ENCODE results near the gene STYK1. TPM values are rescaled to one million over a fixed set of nuclear protein-coding genes. Genes with fewer than 3 reads are reported as not detected.

STYK1 gene
- total and polyA plus RNA-seq, 4 experiments from 2014 or later = not detected

- no peaks in the 10 kb centered on the region for H3K9me3 ChIP-seq (ENCODE audit: control insufficient read depth in 1 of 2, low read length in 2 of 2)
- H3K36me3 ChIP-seq (ENCODE audit: insufficient read depth, low read length) = no peaks in the 10 kb centered on the region
- no peak for DNase-seq
- peaks cover 3% of the 10 kb centered on the region for H3K27me3 ChIP-seq (ENCODE audit: insufficient read depth, low read length)
- Mint-ChIP-seq H3K27ac (no peak overlapping the region), H3K4me3 (no peak overlapping the region), H3K36me3 (no peaks in the 10 kb centered on the region), H3K9me3 (peaks cover 0 to 2% (median 0%) of the 10 kb centered on the region in 8 donors), H3K4me1 (no peaks in the 10 kb centered on the region), H3K27me3 (peaks cover 10 to 18% of the 10 kb centered on the region in 2 donors)
- no peaks in the 10 kb centered on the region for H3K4me1 ChIP-seq (ENCODE audit: insufficient read depth, low read length)
- intact Hi-C loops (cut with micrococcal nuclease) = no loop called here
- POLR2A ChIA-PET (ENCODE audit: partially characterized antibody) = no interaction called here
- H3K4me3 ChIP-seq (ENCODE audit: low read length in 2 of 2) = no peak overlapping the region
- CTCF ChIA-PET (ENCODE audit: partially characterized antibody) = no interaction called here
- no peak overlapping the region for H3K27ac ChIP-seq (ENCODE audit: low read depth, low read length)
Measured at GRCh38 chr12:10638728-10639127, 35.1 kb downstream of the STYK1 start.

GRCh38 chr12:10636611-10637010 lies 37.2 kb downstream of the STYK1 start:
- Histone ChIP-seq H3K4me1 (ENCODE audit: insufficient read depth, low read length) (no peaks in the 10 kb centered on the region), H3K27me3 (ENCODE audit: insufficient read depth, low read length) (peaks cover 3% of the 10 kb centered on the region), H3K4me3 (ENCODE audit: low read length in 2 of 2) (no peak overlapping the region), H3K9me3 (ENCODE audit: control insufficient read depth in 1 of 2, low read length in 2 of 2) (no peaks in the 10 kb centered on the region), H3K27ac (ENCODE audit: low read depth, low read length) (no peak overlapping the region), H3K36me3 (ENCODE audit: insufficient read depth, low read length) (no peaks in the 10 kb centered on the region)
- no peak for DNase-seq
- no peaks in the 10 kb centered on the region for H3K4me1 Mint-ChIP-seq
- peaks cover 3 to 10% of the 10 kb centered on the region in 2 donors for H3K27me3 Mint-ChIP-seq
- ChIA-PET CTCF (ENCODE audit: partially characterized antibody) (no interaction called here), POLR2A (ENCODE audit: partially characterized antibody) (no interaction called here)
- no peak overlapping the region for H3K27ac Mint-ChIP-seq
- H3K9me3 Mint-ChIP-seq = no peaks in the 10 kb centered on the region
- H3K4me3 Mint-ChIP-seq = no peak overlapping the region
- intact Hi-C loops (cut with micrococcal nuclease) = no loop called here
- no peaks in the 10 kb centered on the region for H3K36me3 Mint-ChIP-seq

GRCh38 chr12:10636124-10636523 lies 37.7 kb downstream of the STYK1 start:
- intact Hi-C loops (cut with micrococcal nuclease) = no loop called here
- H3K27ac Mint-ChIP-seq = no peak overlapping the region
- Histone ChIP-seq H3K4me3 (ENCODE audit: low read length in 2 of 2) (no peak overlapping the region), H3K27ac (ENCODE audit: low read depth, low read length) (no peak overlapping the region), H3K4me1 (ENCODE audit: insufficient read depth, low read length) (no peaks in the 10 kb centered on the region), H3K36me3 (ENCODE audit: insufficient read depth, low read length) (no peaks in the 10 kb centered on the region), H3K9me3 (ENCODE audit: control insufficient read depth in 1 of 2, low read length in 2 of 2) (no peaks in the 10 kb centered on the region), H3K27me3 (ENCODE audit: insufficient read depth, low read length) (peaks cover 1% of the 10 kb centered on the region)
- no peaks in the 10 kb centered on the region for H3K9me3 Mint-ChIP-seq
- no peak overlapping the region for H3K4me3 Mint-ChIP-seq
- POLR2A ChIA-PET (ENCODE audit: partially characterized antibody) = no interaction called here
- no peak for DNase-seq
- no peaks in the 10 kb centered on the region for H3K4me1 Mint-ChIP-seq
- no peaks in the 10 kb centered on the region for H3K36me3 Mint-ChIP-seq
- H3K27me3 Mint-ChIP-seq = peaks cover 3 to 10% of the 10 kb centered on the region in 2 donors
- CTCF ChIA-PET (ENCODE audit: partially characterized antibody) = no interaction called here

GRCh38 chr12:10635306-10635705 lies 38.5 kb downstream of the STYK1 start:
- DNase-seq = no peak
- Histone ChIP-seq H3K9me3 (ENCODE audit: control insufficient read depth in 1 of 2, low read length in 2 of 2) (no peaks in the 10 kb centered on the region), H3K4me3 (ENCODE audit: low read length in 2 of 2) (no peak overlapping the region), H3K27ac (ENCODE audit: low read depth, low read length) (no peak overlapping the region), H3K4me1 (ENCODE audit: insufficient read depth, low read length) (no peaks in the 10 kb centered on the region), H3K36me3 (ENCODE audit: insufficient read depth, low read length) (no peaks in the 10 kb centered on the region), H3K27me3 (ENCODE audit: insufficient read depth, low read length) (no peaks in the 10 kb centered on the region)
- Mint-ChIP-seq H3K4me1 (no peaks in the 10 kb centered on the region), H3K27ac (no peak overlapping the region), H3K4me3 (no peak overlapping the region), H3K36me3 (no peaks in the 10 kb centered on the region), H3K9me3 (no peaks in the 10 kb centered on the region), H3K27me3 (peaks cover 3 to 8% of the 10 kb centered on the region in 2 donors)
- POLR2A ChIA-PET (ENCODE audit: partially characterized antibody) = no interaction called here
- CTCF ChIA-PET (ENCODE audit: partially characterized antibody) = no interaction called here
- intact Hi-C loops (cut with micrococcal nuclease) = no loop called here

GRCh38 chr12:10634427-10634826 lies 39.4 kb downstream of the STYK1 start:
- no peak for DNase-seq
- H3K4me1 ChIP-seq (ENCODE audit: insufficient read depth, low read length) = no peaks in the 10 kb centered on the region
- no peak overlapping the region for H3K4me3 ChIP-seq (ENCODE audit: low read length in 2 of 2)
- H3K4me1 Mint-ChIP-seq = no peaks in the 10 kb centered on the region
- CTCF ChIA-PET (ENCODE audit: partially characterized antibody) = no interaction called here
- no peak overlapping the region for H3K27ac Mint-ChIP-seq
- no peak overlapping the region for H3K4me3 Mint-ChIP-seq
- no peaks in the 10 kb centered on the region for H3K9me3 ChIP-seq (ENCODE audit: control insufficient read depth in 1 of 2, low read length in 2 of 2)
- no peaks in the 10 kb centered on the region for H3K27me3 ChIP-seq (ENCODE audit: insufficient read depth, low read length)
- H3K36me3 Mint-ChIP-seq = no peaks in the 10 kb centered on the region
- H3K9me3 Mint-ChIP-seq = no peaks in the 10 kb centered on the region
- no peak overlapping the region for H3K27ac ChIP-seq (ENCODE audit: low read depth, low read length)
- no peaks in the 10 kb centered on the region for H3K36me3 ChIP-seq (ENCODE audit: insufficient read depth, low read length)
- intact Hi-C loops (cut with micrococcal nuclease) = no loop called here
- POLR2A ChIA-PET (ENCODE audit: partially characterized antibody) = no interaction called here
- H3K27me3 Mint-ChIP-seq = peaks cover 5 to 10% of the 10 kb centered on the region in 2 donors

- no peaks in the 10 kb centered on the region for H3K9me3 Mint-ChIP-seq
- H3K27me3 ChIP-seq (ENCODE audit: insufficient read depth, low read length) = no peaks in the 10 kb centered on the region
- H3K36me3 Mint-ChIP-seq = no peaks in the 10 kb centered on the region
- no peak overlapping the region for H3K4me3 Mint-ChIP-seq
- no peaks in the 10 kb centered on the region for H3K36me3 ChIP-seq (ENCODE audit: insufficient read depth, low read length)
- DNase-seq = no peak
- H3K9me3 ChIP-seq (ENCODE audit: control insufficient read depth in 1 of 2, low read length in 2 of 2) = no peaks in the 10 kb centered on the region
- ChIA-PET CTCF (ENCODE audit: partially characterized antibody) (no interaction called here), POLR2A (ENCODE audit: partially characterized antibody) (no interaction called here)
- H3K4me3 ChIP-seq (ENCODE audit: low read length in 2 of 2) = no peak overlapping the region
- no peak overlapping the region for H3K27ac Mint-ChIP-seq
- intact Hi-C loops (cut with micrococcal nuclease) = no loop called here
- H3K4me1 ChIP-seq (ENCODE audit: insufficient read depth, low read length) = no peaks in the 10 kb centered on the region
- peaks cover 3 to 6% of the 10 kb centered on the region in 2 donors for H3K27me3 Mint-ChIP-seq
- no peaks in the 10 kb centered on the region for H3K4me1 Mint-ChIP-seq
- H3K27ac ChIP-seq (ENCODE audit: low read depth, low read length) = no peak overlapping the region
Measured at GRCh38 chr12:10633541-10633940, 40.3 kb downstream of the STYK1 start.

- Histone ChIP-seq H3K36me3 (ENCODE audit: insufficient read depth, low read length) (no peaks in the 10 kb centered on the region), H3K9me3 (ENCODE audit: control insufficient read depth in 1 of 2, low read length in 2 of 2) (no peaks in the 10 kb centered on the region), H3K27me3 (ENCODE audit: insufficient read depth, low read length) (peaks cover 9% of the 10 kb centered on the region), H3K27ac (ENCODE audit: low read depth, low read length) (no peak overlapping the region), H3K4me3 (ENCODE audit: low read length in 2 of 2) (no peak overlapping the region), H3K4me1 (ENCODE audit: insufficient read depth, low read length) (no peaks in the 10 kb centered on the region)
- no peaks in the 10 kb centered on the region for H3K36me3 Mint-ChIP-seq
- H3K27me3 Mint-ChIP-seq = peaks cover 7 to 15% of the 10 kb centered on the region in 2 donors
- DNase-seq = no peak
- no peaks in the 10 kb centered on the region for H3K9me3 Mint-ChIP-seq
- no peak overlapping the region for H3K27ac Mint-ChIP-seq
- CTCF ChIA-PET (ENCODE audit: partially characterized antibody) = no interaction called here
- POLR2A ChIA-PET (ENCODE audit: partially characterized antibody) = no interaction called here
- no peaks in the 10 kb centered on the region for H3K4me1 Mint-ChIP-seq
- intact Hi-C loops (cut with micrococcal nuclease) = no loop called here
- H3K4me3 Mint-ChIP-seq = no peak overlapping the region
Measured at GRCh38 chr12:10632226-10632625, 41.6 kb downstream of the STYK1 start.

- no peak overlapping the region for H3K27ac Mint-ChIP-seq
- Histone ChIP-seq H3K4me1 (ENCODE audit: insufficient read depth, low read length) (no peaks in the 10 kb centered on the region), H3K27me3 (ENCODE audit: insufficient read depth, low read length) (peaks cover 9% of the 10 kb centered on the region), H3K27ac (ENCODE audit: low read depth, low read length) (no peak overlapping the region), H3K9me3 (ENCODE audit: control insufficient read depth in 1 of 2, low read length in 2 of 2) (no peaks in the 10 kb centered on the region), H3K36me3 (ENCODE audit: insufficient read depth, low read length) (no peaks in the 10 kb centered on the region), H3K4me3 (ENCODE audit: low read length in 2 of 2) (no peak overlapping the region)
- H3K27me3 Mint-ChIP-seq = peaks cover 14 to 26% of the 10 kb centered on the region in 2 donors
- H3K9me3 Mint-ChIP-seq = no peaks in the 10 kb centered on the region
- ChIA-PET CTCF (ENCODE audit: partially characterized antibody) (no interaction called here), POLR2A (ENCODE audit: partially characterized antibody) (no interaction called here)
- intact Hi-C loops (cut with micrococcal nuclease) = no loop called here
- H3K4me3 Mint-ChIP-seq = no peak overlapping the region
- DNase-seq = no peak
- no peaks in the 10 kb centered on the region for H3K4me1 Mint-ChIP-seq
- H3K36me3 Mint-ChIP-seq = no peaks in the 10 kb centered on the region
Measured at GRCh38 chr12:10624605-10625004, 49.2 kb downstream of the STYK1 start.

All from CD4-positive, alpha-beta memory T cell (primary cell).